GM12891 (cell line): ENCODE results near the gene SLC2A13.

Source experiments
- PAX5 ChIP-seq: IDR thresholded peaks from 2 replicates; pipeline ENCODE4 v1.6.1; 2011; ENCODE audit warnings: low read length, moderate library complexity, mild to moderate bottlenecking; ENCODE audit not compliant: insufficient read depth, severe bottlenecking
- POLR2A ChIP-seq: IDR thresholded peaks from 2 replicates; pipeline ENCODE4 v1.6.1; 2011; ENCODE audit warnings: low read depth, low read length, control low read depth
- POLR2AphosphoS5 ChIP-seq: IDR thresholded peaks from 2 replicates; pipeline ENCODE4 v1.6.1; 2011; ENCODE audit warnings: low read depth, low read length, control low read depth
- SPI1 ChIP-seq: IDR thresholded peaks from 2 replicates; pipeline ENCODE4 v1.6.1; 2011; ENCODE audit warnings: low read depth, low read length, control low read depth
- TAF1 ChIP-seq: IDR thresholded peaks from 2 replicates; pipeline ENCODE4 v1.6.1; 2011; ENCODE audit warnings: low read depth, low read length, control low read depth

DNA sequence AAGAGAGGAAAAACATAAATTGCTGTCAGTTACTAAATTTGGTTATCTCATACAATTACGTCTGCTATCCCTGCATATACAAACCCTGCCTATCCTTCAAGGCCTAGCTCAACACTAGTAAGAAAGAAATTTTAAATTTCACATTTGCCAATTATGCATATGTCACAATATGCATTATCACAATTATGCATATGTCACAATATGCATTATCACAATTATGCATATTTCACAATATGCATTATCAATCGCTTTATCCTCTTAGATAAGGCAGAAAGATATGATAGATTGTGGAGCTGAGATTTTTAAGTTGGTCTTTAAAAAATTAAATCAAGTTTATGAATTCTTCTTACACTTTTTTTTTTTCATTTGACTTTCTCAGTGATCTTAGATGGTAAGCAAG lies 291.3 kb downstream of the SLC2A13 start:
- no peak for TF ChIP-seq POLR2A
- TF ChIP-seq POLR2AphosphoS5: no peak
- no peak for TF ChIP-seq TAF1
- TF ChIP-seq PAX5: no peak
- no peak for TF ChIP-seq SPI1
